SK-N-SH (cell line): ENCODE results near the gene IL7R. TPM values are rescaled to one million over a fixed set of nuclear protein-coding genes. Genes with fewer than 3 reads are reported as not detected.

ENCODE experiments used
- CTCF ChIA-PET: fragments of 300-600, 350-600 bp; formaldehyde crosslinking; extraction: SDS; loops from one replicate; lab custom pipeline; 2021; lab: Yijun Ruan, JAX
- POLR2A ChIA-PET: fragments of 350-600 bp; sonication (Branson Sonifier 250); formaldehyde crosslinking; extraction: SDS; loops from one replicate; lab custom pipeline; 2020; ENCODE audit warnings: antibody characterized with exemption, inconsistent platforms; lab: Yijun Ruan, JAX
- DNase-seq: peaks from one replicate; pipeline ENCODE4 v3.0.0; 2012
- H2AFZ ChIP-seq: fragments of 200-600 bp; sonication (generic); 2 replicates; pipeline ENCODE4 v1.8.1; 2016; ENCODE audit warnings: antibody characterized with exemption, mild to moderate bottlenecking, low read depth
- H3F3A ChIP-seq: fragments of 200-600 bp; sonication (generic); replicated peaks from 2 replicates; pipeline ENCODE3; 2016; ENCODE audit warnings: antibody characterized with exemption, mild to moderate bottlenecking; ENCODE audit not compliant: insufficient read depth
- H3K27ac ChIP-seq, 2 experiments: fragments of 200-500 bp in 1 of 2; fragments of 200-600 bp in 1 of 2; sonication (Bioruptor generic) in 1 of 2; sonication (generic), shearing (Covaris generic) in 1 of 2; 2 replicates each; pipeline versions ENCODE4 v1.5.1 to v1.6.1; 2014 to 2016; ENCODE audit warnings: low read depth in 2 of 2, inconsistent platforms in 1 of 2, low read length in 1 of 2, mild to moderate bottlenecking in 1 of 2, mixed read lengths in 1 of 2
- H3K27me3 ChIP-seq: fragments of 200-600 bp; sonication (generic), shearing (Covaris generic); 2 replicates; pipeline ENCODE4 v1.6.1; 2016; ENCODE audit warnings: mixed run types; ENCODE audit not compliant: insufficient read depth
- H3K36me3 ChIP-seq, 2 experiments: fragments of 200-500 bp in 1 of 2; fragments of 200-600 bp in 1 of 2; sonication (Bioruptor generic) in 1 of 2; sonication (generic) in 1 of 2; replicated peaks in 1 of 2; 2 replicates each; pipeline versions ENCODE3 to v1.5.1; 2014 to 2016; ENCODE audit warnings: low read length in 1 of 2, mild to moderate bottlenecking in 1 of 2; ENCODE audit not compliant: insufficient read depth in 2 of 2, control insufficient read depth in 1 of 2
- H3K4me1 ChIP-seq, 2 experiments: fragments of 200-500 bp in 1 of 2; fragments of 200-600 bp in 1 of 2; sonication (Bioruptor generic) in 1 of 2; sonication (generic), shearing (Covaris generic) in 1 of 2; 2 replicates each; pipeline versions ENCODE4 v1.5.1 to v1.6.1; 2014 to 2016; ENCODE audit warnings: low read depth in 1 of 2, low read length in 1 of 2, mixed run types in 1 of 2; ENCODE audit not compliant: insufficient read depth in 2 of 2, control insufficient read depth in 1 of 2
- H3K4me2 ChIP-seq: fragments of 200-600 bp; sonication (generic), shearing (Covaris generic); 2 replicates; pipeline ENCODE4 v1.6.1; 2017; ENCODE audit warnings: mixed run types
- H3K4me3 ChIP-seq, 2 experiments: fragments of 200-500 bp in 1 of 2; fragments of 200-600 bp in 1 of 2; sonication (Bioruptor generic) in 1 of 2; sonication (generic), shearing (Covaris generic) in 1 of 2; 2 replicates each; pipeline versions ENCODE4 v1.5.1 to v1.8.1; 2014 to 2016; ENCODE audit warnings: low read depth in 2 of 2, inconsistent platforms in 1 of 2, low read length in 1 of 2, mild to moderate bottlenecking in 1 of 2, mixed read lengths in 1 of 2, moderate library complexity in 1 of 2
- H3K79me2 ChIP-seq: fragments of 200-600 bp; sonication (generic); 2 replicates; pipeline ENCODE4 v1.8.1; 2017; ENCODE audit warnings: mild to moderate bottlenecking; ENCODE audit not compliant: insufficient read depth
- H3K9ac ChIP-seq: fragments of 200-600 bp; sonication (generic); 2 replicates; pipeline ENCODE4 v1.6.1; 2017; ENCODE audit warnings: mixed run types
- H3K9me2 ChIP-seq: fragments of 200-600 bp; sonication (generic); 2 replicates; pipeline ENCODE4 v1.6.1; 2017; ENCODE audit warnings: mixed run types
- H3K9me3 ChIP-seq: fragments of 200-600 bp; sonication (generic); 2 replicates; pipeline ENCODE4 v1.6.1; 2017; ENCODE audit warnings: mixed run types, mild to moderate bottlenecking, moderate library complexity
- H4K20me1 ChIP-seq: fragments of 200-600 bp; sonication (generic); 2 replicates; pipeline ENCODE4 v1.6.1; 2017; ENCODE audit warnings: mild to moderate bottlenecking, mixed run types; ENCODE audit not compliant: insufficient read depth
- CHD2 ChIP-seq: fragments of 150-350 bp; IDR thresholded peaks from 2 replicates; pipeline ENCODE4 v1.6.1; 2018; ENCODE audit warnings: low read length; ENCODE audit not compliant: partially characterized antibody
- ELF1 ChIP-seq: IDR thresholded peaks from 2 replicates; pipeline ENCODE4 v1.4.0; 2012
- EP300 ChIP-seq, 2 experiments: IDR thresholded peaks; 2 replicates each; pipeline versions ENCODE4 v1.4.0 to v1.6.1; 2012; ENCODE audit warnings: borderline replicate concordance in 1 of 2, low read depth in 1 of 2, low read length in 1 of 2
- FOSL2 ChIP-seq: IDR thresholded peaks from 2 replicates; pipeline ENCODE4 v1.4.0; 2012; ENCODE audit warnings: low read depth, mild to moderate bottlenecking, moderate library complexity, borderline replicate concordance
- FOXJ3 ChIP-seq: sonication (generic); formaldehyde crosslinking; IDR thresholded peaks from 2 replicates; pipeline ENCODE4 v1.5.1; 2020; ENCODE audit warnings: mild to moderate bottlenecking, missing genetic modification reagents
- GATA2 ChIP-seq: sonication (generic); formaldehyde crosslinking; IDR thresholded peaks from 2 replicates; pipeline ENCODE4 v1.5.0; 2020; ENCODE audit warnings: mild to moderate bottlenecking, missing genetic modification reagents
- MAX ChIP-seq: IDR thresholded peaks from 2 replicates; pipeline ENCODE4 v1.4.0; 2012; ENCODE audit warnings: low read depth
- MXI1 ChIP-seq: IDR thresholded peaks from 2 replicates; pipeline ENCODE4 v1.6.1; 2012; ENCODE audit warnings: mild to moderate bottlenecking, low read depth, low read length, improper control_type of control experiment
- NFIC ChIP-seq: IDR thresholded peaks from 2 replicates; pipeline ENCODE4 v1.4.0; 2012; ENCODE audit warnings: borderline replicate concordance
- NRF1 ChIP-seq: IDR thresholded peaks from 2 replicates; pipeline ENCODE4 v1.6.1; 2012; ENCODE audit warnings: low read depth, mild to moderate bottlenecking, low read length
- PBX3 ChIP-seq: IDR thresholded peaks from 2 replicates; pipeline ENCODE4; 2012
- RXRA ChIP-seq: IDR thresholded peaks from 2 replicates; pipeline ENCODE4 v1.4.0; 2012; ENCODE audit warnings: low read depth, mild to moderate bottlenecking, borderline replicate concordance
- SIN3A ChIP-seq: IDR thresholded peaks from 2 replicates; pipeline ENCODE4 v1.6.1; 2012; ENCODE audit warnings: low read depth, mild to moderate bottlenecking, low read length, moderate library complexity, borderline replicate concordance
- SMC3 ChIP-seq: IDR thresholded peaks from 2 replicates; pipeline ENCODE4 v1.6.1; 2012; ENCODE audit warnings: low read depth, low read length, improper control_type of control experiment
- TCF12 ChIP-seq: IDR thresholded peaks from 2 replicates; pipeline ENCODE4 v1.4.0; 2012
- USF2 ChIP-seq: fragments of 150-350 bp; IDR thresholded peaks from 2 replicates; pipeline ENCODE4 v1.6.1; 2017; ENCODE audit warnings: antibody characterized with exemption, low read length, low read depth, borderline replicate concordance
- YY1 ChIP-seq: IDR thresholded peaks from 2 replicates; pipeline ENCODE4 v1.4.0; 2012; ENCODE audit warnings: low read depth, mild to moderate bottlenecking
- ZBTB33 ChIP-seq: IDR thresholded peaks from 2 replicates; pipeline ENCODE4 v1.4.0; 2012; ENCODE audit warnings: low read depth, borderline replicate concordance
- WGBS: methylation state at CpG from one replicate; pipeline ENCODE4 v1.1.6; 2017; ENCODE audit warnings: low lambda C conversion rate; 5-methylcytosine and 5-hydroxymethylcytosine counted together
- polyA plus RNA-seq, 3 experiments: library from polyadenylated mRNA; depleted of rRNA; stranded (reverse); fragments of >200 nt; gene quantifications; 2 replicates each; pipeline ENCODE4 v1.2.3, GENCODE V29; 2012

The IL7R gene
- polyA plus RNA-seq, 1 of the 3 experiments (the other 2 are of a cell fraction), result 3.0 TPM

GRCh38 chr5:35876922-35877321 lies 20.2 kb downstream of the IL7R start:
- H3K27ac ChIP-seq, result no peak overlapping the region

GRCh38 chr5:35877655-35878054 lies 21.0 kb downstream of the IL7R start:
- DNase-seq, result no peak
- 73% methylated on average over 2 of the region's 2 CpGs for WGBS
- H3K9ac ChIP-seq, result no peak overlapping the region
- no peak for TF ChIP-seq ELF1
- no peak for TF ChIP-seq ZBTB33
- TF ChIP-seq TCF12, result no peak
- no peak for TF ChIP-seq FOSL2
- TF ChIP-seq CHD2, result no peak
- TF ChIP-seq EP300 (IDR thresholded peaks at IDR 0.05; ENCODE audit: borderline replicate concordance in 1 of 2, low read depth in 1 of 2, low read length in 1 of 2), result no peak
- no peak for TF ChIP-seq RXRA
- no peak for TF ChIP-seq USF2
- TF ChIP-seq SMC3, result no peak
- no peak for TF ChIP-seq YY1
- TF ChIP-seq NFIC, result no peak
- no peak for TF ChIP-seq MXI1
- no peak for TF ChIP-seq MAX
- TF ChIP-seq SIN3A, result no peak

More at GRCh38 chr5:35876922-35877321, 20.2 kb downstream of the IL7R start:
- Histone ChIP-seq H3K79me2 (no peaks in the 10 kb centered on the region), H3K9me3 (no peaks in the 10 kb centered on the region), H3F3A (no peaks in the 10 kb centered on the region), H3K4me1 (no peaks in the 10 kb centered on the region), H3K4me2 (no peak overlapping the region), H2AFZ (no peak overlapping the region), H4K20me1 (no peaks in the 10 kb centered on the region), H3K36me3 (no peaks in the 10 kb centered on the region), H3K9me2 (no peaks in the 10 kb centered on the region), H3K4me3 (no peak overlapping the region), H3K27me3 (no peaks in the 10 kb centered on the region), H3K9ac (no peak overlapping the region)
- no peak for TF ChIP-seq GATA2
- no peak for TF ChIP-seq RXRA
- no peak for TF ChIP-seq FOXJ3 (CRISPR knock-in tag)
- no peak for TF ChIP-seq ZBTB33
- no peak for TF ChIP-seq PBX3
- no peak for TF ChIP-seq NRF1
- no peak for DNase-seq
- POLR2A ChIA-PET, result no interaction called here
- CTCF ChIA-PET, result no interaction called here
- 27% methylated on average over 3 of the region's 3 CpGs for WGBS

More at GRCh38 chr5:35877655-35878054, 21.0 kb downstream of the IL7R start:
- Histone ChIP-seq H3K27me3 (no peaks in the 10 kb centered on the region), H3K27ac (no peak overlapping the region), H3K79me2 (no peaks in the 10 kb centered on the region), H3K4me1 (no peaks in the 10 kb centered on the region), H4K20me1 (no peaks in the 10 kb centered on the region), H2AFZ (no peak overlapping the region), H3F3A (no peaks in the 10 kb centered on the region), H3K36me3 (no peaks in the 10 kb centered on the region), H3K4me3 (no peak overlapping the region), H3K4me2 (no peak overlapping the region), H3K9me3 (no peaks in the 10 kb centered on the region), H3K9me2 (no peaks in the 10 kb centered on the region)
- ChIA-PET POLR2A (no interaction called here), CTCF (no interaction called here)
